Placental epithelial cell (primary cell): ENCODE data around the gene GPR22. TPM values are rescaled to one million over a fixed set of nuclear protein-coding genes. Genes with fewer than 3 reads are reported as not detected.

Experiments used
- small RNA-seq: library from RNA; depleted of rRNA; stranded (forward); fragments of <200 nt; gene quantifications from one replicate; pipeline ENCODE3, GENCODE V24; 2012
- total RNA-seq: library from RNA; depleted of rRNA; stranded (reverse); fragments of >200 nt; gene quantifications from 2 replicates; pipeline ENCODE4 v1.2.3, GENCODE V29; 2012

GPR22 gene, protein sequence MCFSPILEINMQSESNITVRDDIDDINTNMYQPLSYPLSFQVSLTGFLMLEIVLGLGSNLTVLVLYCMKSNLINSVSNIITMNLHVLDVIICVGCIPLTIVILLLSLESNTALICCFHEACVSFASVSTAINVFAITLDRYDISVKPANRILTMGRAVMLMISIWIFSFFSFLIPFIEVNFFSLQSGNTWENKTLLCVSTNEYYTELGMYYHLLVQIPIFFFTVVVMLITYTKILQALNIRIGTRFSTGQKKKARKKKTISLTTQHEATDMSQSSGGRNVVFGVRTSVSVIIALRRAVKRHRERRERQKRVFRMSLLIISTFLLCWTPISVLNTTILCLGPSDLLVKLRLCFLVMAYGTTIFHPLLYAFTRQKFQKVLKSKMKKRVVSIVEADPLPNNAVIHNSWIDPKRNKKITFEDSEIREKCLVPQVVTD
- total RNA-seq, result not detected in 2 replicates

DNA sequence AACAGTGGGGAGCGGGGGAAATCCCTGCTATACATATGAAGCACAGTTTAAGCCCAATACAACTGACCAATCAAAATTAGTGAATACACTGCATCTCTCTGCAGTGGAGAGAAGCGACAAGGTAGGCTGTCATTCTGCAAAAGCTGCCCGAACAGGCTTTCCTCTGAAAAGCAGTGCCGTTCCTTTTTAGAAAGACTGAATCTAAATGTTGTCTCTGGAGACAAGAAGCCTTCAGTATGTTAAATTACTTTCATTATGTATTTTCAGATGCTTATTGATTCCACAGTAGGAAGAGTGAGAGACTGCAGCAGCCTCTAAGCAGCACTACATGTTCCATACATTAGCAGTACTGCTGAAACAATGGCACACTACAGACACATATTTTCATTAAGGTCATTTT is at the start of gene GPR22:
TSS of gene GPR22 (plus strand) at position 129 of the 400 bp plus-strand sequence. CDS start 4,004 bp downstream, outside the sequence.

Small RNAs within 50 kb of the gene (small RNA-seq; reads per million reads assigned to genes)
- not detected for gene AC002381.1

Other genes starting within 250 kb of the GPR22 start
- gene COG5, start 93.9 kb downstream of the GPR22 start, total RNA-seq, result 16.9 and 55.2 TPM in 2 replicates
- gene DUS4L, start 93.9 kb downstream of the GPR22 start, total RNA-seq, result 7.0 and 8.2 TPM in 2 replicates
- 28.7 and 82.3 TPM in 2 replicates for gene BCAP29, start 110.2 kb downstream of the GPR22 start, total RNA-seq
- under 0.01 and 0.11 TPM in 2 replicates for gene SLC26A4, start 190.8 kb downstream of the GPR22 start, total RNA-seq